Measurements from ENCODE around the gene SLC18A3.

SLC18A3 gene

DNA sequence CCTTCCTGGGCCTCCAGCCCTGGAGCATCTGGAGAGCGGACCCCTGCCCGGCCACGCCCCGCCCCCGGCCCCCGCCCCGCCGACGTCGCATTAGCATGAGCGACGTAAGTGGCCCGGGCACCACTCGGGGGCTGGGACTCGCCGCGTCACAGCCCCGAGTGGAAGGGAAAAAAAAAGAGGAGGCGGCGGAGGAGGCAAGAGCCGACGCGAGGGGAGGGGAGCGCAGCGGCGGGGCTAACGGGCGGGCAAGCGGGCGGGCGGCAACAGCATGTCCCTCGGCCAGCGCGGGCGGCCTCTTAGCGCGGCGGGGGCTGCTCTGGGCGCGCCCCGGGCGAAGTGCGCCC lies at the start of gene SLC18A3:
SLC18A3 (plus strand) TSS at position 197 of the 344 bp plus-strand sequence. CDS start 431 bp downstream, outside the sequence.
- no peak for DNase-seq (ENCODE audit: low read depth)

GRCh38 chr10:49560526-49560925 lies 49.6 kb upstream of the SLC18A3 start:
- DNase-seq (ENCODE audit: low read depth): no peak

- peak; percentile 68 for DNase-seq (ENCODE audit: low read depth)
Observed at GRCh38 chr10:49562893-49563292, 47.2 kb upstream of the SLC18A3 start.

DNA sequence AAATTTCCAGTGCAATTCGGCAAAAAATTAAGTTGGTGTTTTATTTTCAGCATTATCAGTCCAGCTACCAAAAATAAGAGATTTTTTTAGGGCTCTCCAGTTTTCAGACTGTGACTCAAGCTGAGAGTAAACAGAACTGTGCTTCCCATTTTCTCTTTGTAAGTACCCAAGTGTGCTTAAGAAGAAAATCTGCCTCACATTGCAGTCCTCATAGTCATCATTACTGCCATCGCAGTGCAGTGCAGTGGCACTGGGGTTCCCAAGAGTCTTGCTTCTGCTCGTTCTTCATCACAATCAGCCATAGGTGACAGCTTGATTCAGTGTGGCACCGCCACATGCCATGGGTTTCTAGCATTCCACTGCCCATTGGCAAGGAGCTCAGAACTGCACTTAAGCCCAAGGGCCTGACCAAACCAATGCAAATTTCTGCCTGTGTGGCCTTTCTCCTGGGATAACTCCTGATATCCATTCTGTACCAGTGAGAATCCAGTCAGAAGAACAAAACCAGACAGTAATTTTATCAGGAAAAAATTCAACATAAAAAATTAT lies 45.6 kb upstream of the SLC18A3 start:
- no peak for DNase-seq (ENCODE audit: low read depth)

DNA sequence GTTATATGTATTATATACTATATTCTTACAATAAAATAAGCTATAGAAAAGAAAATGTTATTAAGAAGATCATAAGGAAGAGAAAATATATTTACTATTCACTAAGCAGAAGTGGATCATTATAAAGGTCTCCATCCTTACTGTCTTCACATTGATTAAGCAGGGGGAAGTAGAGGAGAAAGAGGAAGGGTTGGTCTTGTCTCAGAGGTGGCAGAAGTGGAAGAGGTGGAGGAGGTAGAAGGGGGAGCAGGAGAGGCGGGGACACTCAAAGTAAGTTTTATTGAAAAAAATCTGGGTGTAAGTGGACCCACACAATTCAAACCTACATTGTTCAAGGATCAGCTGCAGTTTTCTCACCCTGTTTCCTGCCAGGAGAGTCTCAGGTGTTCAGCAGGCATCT lies 42.3 kb upstream of the SLC18A3 start:
- DNase-seq (ENCODE audit: low read depth): no peak

- peak; percentile 94 for DNase-seq (ENCODE audit: low read depth)
Observed at GRCh38 chr10:49568235-49568634, 41.9 kb upstream of the SLC18A3 start.

DNA sequence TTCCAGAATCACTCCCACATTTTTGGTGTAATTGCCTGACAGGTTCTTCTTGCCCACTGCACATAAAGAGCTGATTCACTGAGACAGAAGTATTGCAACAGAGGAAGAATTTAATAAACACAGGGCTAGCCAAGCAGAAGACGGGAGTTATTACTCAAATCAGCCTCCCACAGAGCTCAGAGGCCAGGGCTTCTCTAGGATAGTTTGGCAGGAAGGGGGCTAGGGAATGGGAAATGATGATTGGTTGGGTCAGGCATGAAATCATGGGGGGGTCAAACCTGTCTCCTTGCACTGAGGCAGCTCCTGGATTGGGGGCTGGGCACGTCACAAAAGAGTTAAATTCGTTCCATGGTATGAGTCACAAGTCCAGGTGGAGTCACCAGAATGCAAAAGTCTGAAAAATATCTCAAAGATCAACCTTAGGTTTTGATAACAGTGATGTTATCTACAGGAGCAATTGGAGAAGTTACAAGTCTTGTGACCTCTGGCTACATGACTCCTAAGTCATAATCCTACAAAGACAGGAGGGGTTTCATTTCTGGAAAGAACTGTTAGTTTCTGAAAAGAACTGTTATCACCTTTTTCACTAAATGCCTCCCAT lies 41.0 kb upstream of the SLC18A3 start:
- peak; percentile 98 for DNase-seq (ENCODE audit: low read depth)

DNA sequence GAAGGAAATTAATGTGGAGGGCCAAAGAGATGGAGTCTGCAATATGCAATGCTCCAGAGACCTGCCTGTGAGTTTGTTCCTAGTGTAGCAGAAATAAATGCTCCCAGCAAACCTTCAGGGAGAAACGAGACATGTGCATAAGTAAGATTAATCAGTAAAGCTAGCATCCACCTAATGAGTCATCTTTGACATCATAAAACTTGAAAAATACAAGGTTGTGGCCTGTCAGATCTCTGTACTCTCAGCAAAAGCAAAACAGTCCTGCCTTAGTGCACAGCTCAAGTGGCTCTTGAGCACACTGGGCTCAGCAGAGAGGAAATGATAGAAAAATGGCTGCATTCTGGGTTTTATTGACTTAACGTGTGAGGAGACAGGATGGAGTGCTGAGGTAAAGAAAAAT lies 38.7 kb upstream of the SLC18A3 start:
- peak; percentile 89 for DNase-seq (ENCODE audit: low read depth)

DNA sequence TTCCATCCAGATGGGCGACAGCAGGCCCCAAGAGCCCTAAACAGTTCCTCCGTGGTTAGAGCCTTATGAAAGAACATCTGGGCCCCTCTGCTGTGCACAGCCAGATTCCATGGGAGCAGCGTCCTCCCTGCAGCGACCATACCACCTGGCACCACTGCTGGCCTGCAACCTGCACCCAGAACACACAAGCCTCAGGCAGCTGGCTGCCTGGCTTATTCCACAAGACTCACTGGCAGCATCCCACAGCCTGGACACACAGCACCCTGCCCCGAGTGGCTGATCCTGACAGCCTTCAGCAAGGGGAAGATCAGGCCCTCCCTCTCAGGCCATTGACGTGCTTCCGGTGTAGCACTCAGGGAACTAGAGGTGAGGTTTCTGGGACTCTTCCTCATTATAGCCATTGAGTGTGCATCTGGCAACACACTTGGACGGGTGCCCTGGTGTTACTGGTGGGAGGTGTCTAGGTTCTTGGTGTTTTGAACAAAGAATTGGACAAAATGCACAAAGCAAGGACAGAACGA lies 37.5 kb upstream of the SLC18A3 start:
- DNase-seq (ENCODE audit: low read depth): no peak

DNA sequence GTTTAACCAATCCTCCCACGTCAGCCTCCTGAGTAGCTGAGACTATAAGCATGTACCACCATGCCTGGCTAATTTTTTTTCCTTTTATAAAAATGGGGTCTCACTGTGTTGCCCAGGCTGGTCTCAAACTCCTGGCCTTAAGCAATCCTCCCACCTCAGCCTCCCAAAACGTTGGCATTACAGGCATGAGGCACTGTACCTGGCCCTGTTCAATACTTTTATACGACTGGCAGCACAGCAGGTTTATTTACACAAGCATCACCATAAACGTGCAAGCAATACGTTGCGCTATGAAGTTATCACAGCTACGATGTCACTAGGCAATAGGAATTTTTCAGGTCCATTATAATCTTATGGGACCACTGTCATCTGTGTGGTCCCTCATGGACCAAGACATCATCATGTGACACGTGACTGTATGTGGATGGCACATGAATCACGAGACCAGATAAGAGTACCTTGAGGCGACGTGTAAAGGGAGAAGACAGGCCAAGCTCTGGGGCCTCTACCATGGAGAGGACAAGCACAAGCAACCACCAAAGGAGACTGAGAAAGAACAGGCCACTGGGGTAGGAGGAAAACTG lies 34.5 kb upstream of the SLC18A3 start:
- no peak for DNase-seq (ENCODE audit: low read depth)

GRCh38 chr10:49577182-49577925 lies 32.8 kb upstream of the SLC18A3 start:
- DNase-seq (ENCODE audit: low read depth): no peak

DNA sequence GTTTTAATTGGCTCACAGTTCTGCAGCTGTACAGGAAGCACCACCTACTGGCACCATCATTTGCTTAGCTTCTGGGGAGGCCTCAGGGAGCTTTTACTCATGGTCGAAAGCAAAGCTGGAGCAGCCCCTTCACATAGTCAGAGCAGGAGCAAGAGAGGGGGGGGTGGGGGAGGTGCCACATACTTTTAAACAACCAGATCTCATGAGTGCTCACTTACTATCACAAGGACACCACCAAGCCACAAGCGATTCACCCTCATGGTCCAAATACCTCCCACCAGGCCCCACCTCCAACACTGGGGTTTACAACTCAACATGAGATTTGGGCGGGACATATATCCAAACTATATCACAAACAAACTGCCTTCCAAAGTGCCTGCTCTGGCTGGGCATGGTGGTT lies 31.7 kb upstream of the SLC18A3 start:
- DNase-seq (ENCODE audit: low read depth): no peak

DNA sequence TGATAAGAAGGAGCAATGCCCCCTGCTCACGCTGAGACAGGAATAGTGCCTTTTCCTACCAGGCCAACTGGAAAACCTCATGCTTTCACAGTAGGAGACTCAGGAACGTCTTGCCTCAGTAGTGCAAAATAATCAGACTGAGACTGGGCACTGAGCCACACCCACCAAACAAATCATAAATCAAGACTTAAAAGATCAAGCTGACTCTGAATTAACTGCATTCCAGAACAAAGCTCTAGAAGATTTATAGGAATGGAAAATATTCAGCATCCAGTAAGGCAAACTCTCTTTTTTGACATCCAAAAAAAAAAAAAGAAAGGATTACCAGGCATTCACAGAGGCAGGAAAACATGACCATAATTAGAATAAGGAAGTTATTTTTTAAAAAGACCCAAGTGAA lies 30.5 kb upstream of the SLC18A3 start:
- peak; percentile 98 for DNase-seq (ENCODE audit: low read depth)

DNA sequence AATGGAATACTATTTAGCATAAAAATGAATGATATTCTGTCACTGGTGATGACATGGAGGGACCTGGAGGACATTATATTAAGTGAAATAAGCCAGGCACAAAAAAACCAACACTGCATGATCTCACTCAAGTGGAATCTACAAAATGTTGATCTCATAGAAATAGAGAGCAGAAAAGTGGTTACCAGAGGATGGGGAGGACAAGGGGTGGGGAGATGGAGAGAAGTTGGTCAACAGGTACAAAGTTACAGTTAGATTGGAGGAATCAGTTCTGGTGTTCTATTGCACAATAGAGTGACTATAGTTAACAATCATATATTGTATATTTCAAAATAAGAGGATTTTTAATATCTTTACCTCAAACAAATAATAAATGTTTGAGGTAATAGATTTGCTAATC lies 24.7 kb upstream of the SLC18A3 start:
- DNase-seq (ENCODE audit: low read depth): peak; percentile 80

DNA sequence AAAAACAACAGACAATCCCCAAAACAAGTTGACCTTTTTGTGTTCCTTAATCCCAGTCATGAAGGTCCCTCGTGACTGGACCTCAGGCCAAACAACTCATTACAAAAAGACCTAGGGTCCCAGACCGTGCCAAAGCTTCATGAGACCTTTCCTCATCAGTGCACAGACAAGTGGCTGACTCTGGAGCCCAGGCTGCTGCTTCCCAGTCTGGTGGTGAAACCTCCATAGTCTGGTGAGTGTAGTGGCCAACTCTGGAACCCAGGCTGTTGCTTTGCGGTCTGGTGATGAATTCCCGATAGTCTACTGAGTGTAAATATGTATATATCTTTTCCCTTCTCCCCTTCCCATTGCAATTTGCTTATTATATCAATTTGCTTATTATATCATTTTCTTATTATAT lies 22.1 kb upstream of the SLC18A3 start:
- DNase-seq (ENCODE audit: low read depth): no peak

- DNase-seq (ENCODE audit: low read depth): peak; percentile 38
Observed at GRCh38 chr10:49592726-49593563, 17.2 kb upstream of the SLC18A3 start.

GRCh38 chr10:49593564-49593875 lies 16.6 kb upstream of the SLC18A3 start:
- DNase-seq (ENCODE audit: low read depth): no peak

GRCh38 chr10:49593998-49594397 lies 16.1 kb upstream of the SLC18A3 start:
- no peak for DNase-seq (ENCODE audit: low read depth)

DNA sequence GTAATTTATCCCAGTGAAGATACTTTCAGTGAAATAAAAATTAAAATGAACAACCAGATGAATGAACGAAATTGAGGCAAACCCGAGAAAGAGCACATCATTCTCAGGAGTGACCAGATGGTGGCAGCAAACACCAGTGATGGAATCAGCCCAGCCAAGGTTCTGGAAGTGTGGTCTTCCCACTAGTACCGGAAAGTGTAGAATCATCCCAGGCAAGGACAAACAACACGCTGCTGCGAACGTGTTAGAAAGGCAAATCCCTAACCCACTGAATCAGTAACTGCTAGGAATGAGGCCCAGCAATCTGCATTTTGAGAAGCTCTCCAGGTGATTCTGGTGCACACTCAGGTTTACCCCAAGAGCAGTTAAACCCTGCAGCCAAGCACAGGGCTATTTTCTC lies 15.5 kb upstream of the SLC18A3 start:
- DNase-seq (ENCODE audit: low read depth): peak; percentile 67

DNA sequence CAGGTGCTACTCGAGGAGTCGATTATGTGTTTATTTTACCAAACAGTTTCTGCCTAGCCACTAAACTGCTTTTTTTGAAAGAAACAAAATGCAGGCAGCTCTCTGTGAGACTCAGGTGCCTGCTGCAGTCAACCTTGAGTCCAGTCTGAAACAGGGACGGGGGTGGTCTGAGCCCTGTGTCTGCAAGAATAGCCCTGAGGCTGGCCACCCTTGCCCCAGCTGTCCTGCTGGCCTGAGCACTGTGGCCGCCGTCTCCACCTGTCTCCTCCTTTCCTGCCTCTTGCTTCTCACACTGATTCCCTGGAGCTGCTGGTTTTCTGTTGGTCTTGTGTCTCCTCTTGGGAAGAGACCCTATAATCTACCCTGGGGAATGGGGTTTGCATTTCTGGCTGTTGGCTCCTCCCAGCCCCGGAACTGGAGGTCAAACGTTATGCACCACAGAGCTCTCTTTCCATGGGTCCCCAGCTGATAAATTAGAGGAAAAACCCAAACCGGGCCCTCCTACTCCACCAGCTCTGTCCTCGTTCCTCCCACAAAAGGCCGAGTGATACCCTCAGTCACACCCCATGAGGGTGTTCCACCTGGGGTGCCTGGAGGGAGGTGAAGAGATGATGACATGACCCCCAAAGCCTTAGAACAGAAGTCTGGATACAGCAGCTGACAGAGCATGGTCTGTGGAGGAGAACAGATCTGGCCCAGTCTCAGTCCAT lies 15.0 kb upstream of the SLC18A3 start:
- no peak for DNase-seq (ENCODE audit: low read depth)

DNA sequence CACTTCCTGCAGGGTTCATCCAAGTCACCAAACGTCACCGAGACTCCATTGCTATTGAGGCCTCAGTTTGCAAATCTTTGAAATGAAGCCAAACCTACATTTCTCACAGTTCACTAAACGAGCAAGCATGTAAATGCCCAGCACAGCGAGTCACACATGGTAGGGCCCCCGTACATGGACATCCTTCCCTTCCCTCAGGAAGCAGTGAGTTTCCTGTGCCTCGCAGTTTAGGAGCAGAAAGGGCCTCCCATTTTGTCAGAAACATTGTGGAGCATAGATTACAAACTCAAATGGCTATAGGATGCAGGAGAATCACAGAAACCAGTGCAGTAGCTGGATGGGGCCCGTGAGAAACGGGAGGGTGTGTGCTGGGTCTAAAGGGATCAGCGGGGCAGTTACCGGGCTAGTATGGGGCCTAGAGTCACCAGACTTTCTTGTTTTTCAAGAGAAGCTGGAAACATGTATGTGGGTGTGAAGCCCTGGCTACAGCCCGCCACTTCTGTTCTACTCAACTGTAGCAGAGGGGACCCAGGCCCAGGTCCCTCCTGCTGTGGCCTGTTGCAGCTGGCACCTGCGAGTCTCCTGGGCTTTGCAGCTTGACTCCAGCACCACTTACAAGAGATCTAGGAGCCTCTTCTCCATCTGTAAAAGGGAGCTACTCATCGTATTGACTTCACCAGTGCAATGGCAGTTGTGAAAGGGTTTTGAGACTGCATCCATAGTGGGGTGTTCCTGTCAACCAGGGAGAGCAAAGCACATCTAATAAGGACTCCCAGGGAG lies 14.2 kb upstream of the SLC18A3 start:
- DNase-seq (ENCODE audit: low read depth): no peak
